GM21717 (cell line): ENCODE data around the gene AGPAT1.
"Not testable (repeated sequence)": the region's sequence is repeated elsewhere in the genome, so short reads cannot be mapped to it uniquely, and the experiment has no call there.

ENCODE experiments used
- ATAC-seq: cut with Tn5 transposase; IDR thresholded peaks from one replicate; pipeline ENCODE4 v1.9.1; 2021; ENCODE audit warnings: mild to moderate bottlenecking, moderate library complexity; ENCODE audit not compliant: unreplicated experiment

Gene AGPAT1

DNA sequence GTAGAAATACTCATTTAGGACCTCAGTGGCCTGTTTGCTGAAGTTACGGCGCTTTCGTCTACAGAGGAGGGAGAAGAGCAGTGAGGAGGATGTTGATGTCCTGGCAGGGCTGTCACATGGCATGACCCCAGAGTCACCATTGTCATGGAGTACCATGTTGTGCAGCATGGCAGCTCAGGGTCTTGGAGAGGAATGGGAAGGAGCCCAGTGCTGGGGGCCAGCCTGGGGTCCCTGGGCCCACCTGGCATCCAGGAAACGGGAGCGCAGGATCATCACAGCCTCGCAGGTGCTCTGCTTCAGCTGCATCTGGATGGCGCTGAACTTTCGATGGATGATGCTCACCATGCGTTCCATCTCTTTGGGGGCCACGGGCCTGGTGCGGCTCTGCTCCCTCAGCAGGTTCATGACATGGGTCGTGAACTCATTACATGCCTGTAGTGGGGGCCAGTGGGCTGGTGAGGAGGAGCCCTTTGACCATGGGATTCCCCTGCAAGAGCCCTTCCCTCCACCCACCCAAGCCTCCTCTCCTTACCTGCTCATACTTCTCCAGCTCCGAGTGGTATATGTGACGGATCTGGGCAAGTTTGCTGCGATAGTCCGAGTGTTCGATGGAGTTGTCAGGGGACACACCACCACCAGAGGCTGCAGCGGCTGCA lies 12.0 kb upstream of the AGPAT1 start:
- not testable (repeated sequence) for ATAC-seq

DNA sequence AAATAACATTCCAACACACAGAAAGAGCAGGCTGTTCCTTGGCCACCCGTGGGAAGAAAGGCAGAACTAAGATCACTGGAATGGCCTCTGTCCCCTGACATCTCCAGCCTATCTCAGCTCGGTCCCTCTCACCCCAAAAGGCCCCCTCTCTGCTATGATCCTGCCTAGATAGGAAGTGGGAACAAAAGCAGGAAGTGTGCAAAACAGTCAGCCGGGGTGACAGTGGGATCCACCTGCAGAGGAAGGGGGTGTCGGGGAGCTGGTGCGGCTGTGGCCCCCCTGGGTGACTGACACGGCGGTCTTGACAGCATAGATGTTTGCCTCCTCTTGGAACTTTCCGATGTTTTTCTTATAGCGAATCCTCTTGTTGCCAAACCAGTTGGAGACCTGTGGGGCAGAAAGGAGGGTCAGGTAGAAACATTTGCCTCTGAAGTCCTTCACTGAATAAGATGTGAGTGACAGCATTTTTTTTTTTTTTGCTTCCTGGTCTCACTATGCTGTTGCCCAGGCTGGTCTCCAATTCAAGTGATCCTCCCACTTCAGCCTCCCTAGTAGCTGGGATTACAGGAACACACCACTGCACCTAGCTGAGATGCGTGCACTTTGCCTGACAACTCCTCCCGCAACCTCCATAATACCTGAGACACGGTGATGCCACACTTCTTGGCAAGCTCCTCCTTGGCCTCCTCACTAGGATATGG lies 11.3 kb upstream of the AGPAT1 start:
- no peak for ATAC-seq

DNA sequence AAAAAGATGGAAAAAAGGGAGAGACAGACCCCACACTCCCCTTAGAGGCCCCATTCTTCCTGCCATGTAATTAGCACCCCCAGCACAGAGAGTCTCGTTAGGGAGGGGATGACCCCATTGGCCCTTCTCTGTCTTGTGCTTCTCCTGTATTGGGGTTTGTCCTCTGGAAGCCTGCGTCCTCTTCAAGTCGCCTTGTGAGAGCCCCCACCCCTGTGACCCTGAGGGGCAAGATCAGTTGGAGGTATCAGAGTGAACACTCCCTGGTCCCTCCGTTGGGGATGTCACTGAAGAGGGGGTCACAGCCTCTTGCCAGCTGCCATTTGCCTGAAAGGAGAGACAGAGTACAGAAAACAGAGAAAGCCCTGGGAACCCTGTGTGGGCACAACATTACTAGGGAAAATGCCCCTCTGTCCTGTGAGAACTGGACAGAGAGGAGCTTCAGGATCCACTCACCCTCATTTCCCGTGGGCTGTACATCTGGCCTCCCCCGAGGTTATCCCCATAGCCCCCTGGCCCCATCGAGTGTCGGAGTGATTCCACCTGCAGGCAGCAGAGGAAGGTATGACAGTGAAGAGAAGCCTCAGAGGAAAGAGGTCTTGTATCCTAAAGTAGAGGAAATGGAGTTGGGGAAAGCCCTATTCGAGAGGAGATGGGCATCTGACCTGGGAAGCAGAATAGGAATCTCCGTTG lies 10.4 kb upstream of the AGPAT1 start:
- not testable (repeated sequence) for ATAC-seq

DNA sequence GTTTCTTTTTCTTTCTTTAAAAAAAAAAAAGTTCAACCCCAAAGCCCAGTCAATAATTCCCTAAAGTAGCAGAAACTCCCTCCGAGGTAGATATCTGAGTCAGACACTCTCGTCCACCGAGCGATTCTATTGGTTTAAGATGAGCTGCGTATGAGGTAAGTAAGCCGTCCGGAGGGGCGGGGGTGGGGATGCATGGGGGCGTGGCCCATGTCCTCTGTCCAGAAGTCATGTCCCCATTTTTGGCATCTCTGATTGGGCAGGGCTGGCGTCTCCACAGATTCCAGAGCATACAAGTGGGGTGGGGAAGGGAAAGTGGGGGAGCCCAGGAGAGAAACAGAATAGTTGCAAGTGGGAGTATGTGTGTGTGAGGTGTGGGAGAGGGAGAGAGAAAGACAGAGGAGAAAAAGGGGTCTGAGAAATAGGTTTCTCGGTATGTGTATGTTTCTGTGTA lies 9.8 kb upstream of the AGPAT1 start:
- ATAC-seq = not testable (repeated sequence)

DNA sequence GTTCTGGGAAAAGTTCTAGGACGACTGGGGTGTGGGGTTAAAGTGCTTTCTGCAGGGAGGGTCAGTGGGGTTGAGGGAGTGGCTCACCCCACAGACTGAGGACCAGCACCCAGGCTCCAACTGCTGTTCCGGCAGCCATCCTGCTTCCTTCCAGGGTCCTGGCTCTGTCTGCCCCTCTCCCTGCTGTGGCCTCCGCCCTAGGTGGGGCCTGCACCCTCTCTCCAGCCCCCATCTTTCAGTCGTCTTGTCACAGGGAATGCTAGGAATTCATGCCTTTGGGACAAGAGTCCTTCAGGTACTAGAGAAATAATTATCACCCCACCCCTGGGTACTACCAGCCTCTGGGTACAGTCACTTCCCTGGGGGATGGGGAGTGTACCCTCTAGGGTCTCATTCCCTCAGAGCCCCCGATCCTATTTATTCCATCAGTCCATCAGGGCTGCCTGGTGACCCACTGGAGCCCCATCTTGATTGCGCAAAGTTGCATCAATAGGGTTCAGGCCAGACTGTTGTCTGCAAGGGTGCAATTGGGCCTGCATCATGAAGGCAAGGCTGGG lies 8.3 kb upstream of the AGPAT1 start, which contains the start of gene AGER:
Gene AGER (minus strand): TSS at position 170 of the 557 bp plus-strand sequence. CDS start 31 bp downstream, at position 139.
- no peak for ATAC-seq

DNA sequence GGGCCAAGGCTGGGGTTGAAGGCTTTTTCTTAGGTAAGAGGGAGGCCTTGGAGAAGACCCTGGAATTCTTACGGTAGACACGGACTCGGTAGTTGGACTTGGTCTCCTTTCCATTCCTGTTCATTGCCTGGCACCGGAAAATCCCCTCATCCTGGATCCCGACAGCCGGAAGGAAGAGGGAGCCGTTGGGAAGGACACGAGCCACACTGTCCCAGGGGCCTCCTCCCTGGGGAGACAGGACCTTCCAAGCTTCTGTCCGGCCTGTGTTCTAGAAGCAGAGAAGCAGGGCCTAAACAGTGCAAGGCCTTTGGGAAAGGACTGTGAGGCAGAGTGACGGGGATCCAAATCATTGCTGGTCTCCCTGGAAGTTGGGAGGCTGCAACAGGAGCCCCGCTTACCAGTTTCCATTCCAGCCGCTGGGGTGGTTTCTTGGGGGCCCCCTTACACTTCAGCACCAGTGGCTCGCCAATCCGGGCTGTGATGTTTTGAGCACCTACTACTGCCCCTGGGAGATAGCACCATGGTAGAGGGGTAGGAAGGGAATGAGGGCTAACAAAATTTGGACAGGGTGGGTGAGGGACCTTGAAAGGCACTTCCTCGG lies 7.7 kb upstream of the AGPAT1 start:
- no peak for ATAC-seq

DNA sequence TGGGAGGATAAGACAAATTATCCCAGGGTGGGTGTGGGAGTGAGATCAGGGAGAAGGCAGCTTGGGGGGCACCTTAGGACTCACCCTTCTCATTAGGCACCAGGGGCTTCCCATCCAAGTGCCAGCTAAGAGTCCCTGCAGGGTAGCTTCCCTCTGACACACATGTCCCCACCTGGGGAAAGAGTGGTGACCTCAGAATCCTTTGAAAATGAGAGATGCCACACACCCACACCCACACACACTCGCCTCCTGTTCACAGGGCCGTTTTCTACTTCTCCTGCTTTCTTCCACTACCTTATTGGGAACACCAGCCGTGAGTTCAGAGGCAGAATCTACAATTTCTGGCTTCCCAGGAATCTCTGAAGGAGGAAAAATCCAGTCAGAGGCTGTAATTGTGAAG lies 7.1 kb upstream of the AGPAT1 start:
- no peak for ATAC-seq

DNA sequence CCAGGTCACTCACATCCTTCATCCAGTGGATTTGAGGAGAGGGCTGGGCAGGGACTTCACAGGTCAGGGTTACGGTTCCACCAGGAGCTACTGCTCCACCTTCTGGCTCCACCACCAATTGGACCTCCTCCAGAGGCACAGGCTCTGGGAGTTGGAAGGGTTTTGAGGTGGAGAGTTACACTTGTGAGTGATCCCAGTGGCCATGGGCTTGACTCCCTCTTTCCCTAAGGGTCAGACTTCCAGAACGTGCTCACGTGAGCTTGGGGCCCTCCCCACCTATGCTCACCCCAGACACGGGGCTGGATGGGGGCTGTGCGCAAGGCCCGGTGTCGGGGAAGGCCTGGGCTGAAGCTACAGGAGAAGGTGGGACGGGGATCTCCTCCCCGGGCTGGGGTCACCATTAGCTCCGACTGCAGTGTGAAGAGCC lies 6.7 kb upstream of the AGPAT1 start:
- no peak for ATAC-seq

DNA sequence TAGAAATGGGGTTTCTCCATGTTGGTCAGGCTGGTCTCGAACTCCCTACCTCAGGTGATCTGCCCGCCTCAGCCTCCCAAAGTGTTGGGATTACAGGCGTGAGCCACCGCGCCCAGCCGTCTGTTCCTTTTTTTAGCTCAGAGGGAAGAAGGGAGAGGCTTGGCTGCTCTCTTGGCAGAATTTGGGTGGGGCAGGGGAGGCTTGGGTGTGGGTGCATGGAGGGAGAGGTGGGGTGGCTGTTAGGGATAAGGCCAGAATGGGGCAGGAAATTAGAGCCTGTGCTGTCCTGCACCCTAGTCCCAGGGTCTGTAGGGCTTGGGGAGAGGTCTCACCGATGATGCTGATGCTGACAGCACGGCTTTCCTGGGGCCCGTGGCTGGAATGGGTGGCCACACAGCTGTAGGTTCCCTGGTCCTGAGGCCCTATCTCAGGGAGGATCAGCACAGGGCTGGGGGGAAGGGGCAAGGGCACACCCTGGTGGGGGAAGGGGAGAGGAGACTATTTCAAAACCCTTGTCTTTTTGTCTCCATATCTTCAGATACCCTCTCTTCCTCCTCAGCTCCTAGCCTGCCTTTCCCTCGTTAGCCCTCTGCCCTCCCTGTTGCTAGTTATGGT lies 6.1 kb upstream of the AGPAT1 start:
- no peak for ATAC-seq

DNA sequence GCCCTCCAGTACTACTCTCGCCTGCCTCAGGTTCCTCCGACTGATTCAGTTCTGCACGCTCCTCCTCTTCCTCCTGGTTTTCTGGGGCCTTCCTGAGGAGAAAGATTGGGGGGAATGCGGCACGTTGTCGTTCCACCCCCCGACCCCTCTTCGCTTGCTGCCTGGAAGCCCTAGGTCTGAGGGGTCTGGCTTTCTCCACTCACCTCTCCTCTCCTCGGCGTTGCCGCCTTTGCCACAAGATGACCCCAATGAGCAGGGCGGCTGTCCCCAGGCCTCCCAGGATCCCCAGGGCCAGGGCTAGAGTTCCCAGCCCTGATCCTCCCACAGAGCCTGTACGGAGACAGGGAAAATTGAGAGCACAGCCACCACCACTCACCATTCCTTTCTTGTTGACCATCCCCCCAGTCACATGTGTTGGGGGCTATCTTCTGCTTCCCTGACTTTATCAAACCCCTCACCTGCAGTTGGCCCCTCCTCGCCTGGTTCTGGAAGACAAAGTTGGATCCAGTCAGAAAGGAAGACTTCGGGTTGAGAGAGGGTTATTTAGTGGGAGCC lies 5.3 kb upstream of the AGPAT1 start:
- ATAC-seq = no peak

DNA sequence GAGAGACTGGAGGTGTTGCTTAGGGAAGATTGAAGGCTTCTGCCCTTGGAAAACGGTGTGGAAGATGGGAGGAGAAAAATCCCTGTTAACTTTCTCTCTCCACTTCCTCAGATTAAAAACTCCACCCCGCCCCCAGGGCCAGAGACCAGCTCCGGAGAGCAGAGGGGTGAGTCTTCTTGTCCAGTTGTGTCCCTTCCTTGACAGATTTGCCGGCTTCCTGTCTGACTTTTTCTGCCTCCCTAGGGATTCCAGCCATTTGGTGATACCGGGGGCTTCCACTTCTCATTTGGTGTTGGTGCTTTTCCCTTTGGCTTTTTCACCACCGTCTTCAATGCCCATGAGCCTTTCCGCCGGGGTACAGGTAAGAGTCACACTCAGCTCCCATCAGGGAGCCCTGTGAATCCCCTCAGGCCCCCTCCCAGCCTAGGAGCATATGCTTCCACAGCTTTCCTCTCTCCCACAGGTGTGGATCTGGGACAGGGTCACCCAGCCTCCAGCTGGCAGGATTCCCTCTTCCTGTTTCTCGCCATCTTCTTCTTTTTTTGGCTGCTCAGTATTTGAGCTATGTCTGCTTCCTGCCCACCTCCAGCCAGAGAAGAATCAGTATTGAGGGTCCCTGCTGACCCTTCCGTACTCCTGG lies 4.0 kb upstream of the AGPAT1 start:
- no peak for ATAC-seq

DNA sequence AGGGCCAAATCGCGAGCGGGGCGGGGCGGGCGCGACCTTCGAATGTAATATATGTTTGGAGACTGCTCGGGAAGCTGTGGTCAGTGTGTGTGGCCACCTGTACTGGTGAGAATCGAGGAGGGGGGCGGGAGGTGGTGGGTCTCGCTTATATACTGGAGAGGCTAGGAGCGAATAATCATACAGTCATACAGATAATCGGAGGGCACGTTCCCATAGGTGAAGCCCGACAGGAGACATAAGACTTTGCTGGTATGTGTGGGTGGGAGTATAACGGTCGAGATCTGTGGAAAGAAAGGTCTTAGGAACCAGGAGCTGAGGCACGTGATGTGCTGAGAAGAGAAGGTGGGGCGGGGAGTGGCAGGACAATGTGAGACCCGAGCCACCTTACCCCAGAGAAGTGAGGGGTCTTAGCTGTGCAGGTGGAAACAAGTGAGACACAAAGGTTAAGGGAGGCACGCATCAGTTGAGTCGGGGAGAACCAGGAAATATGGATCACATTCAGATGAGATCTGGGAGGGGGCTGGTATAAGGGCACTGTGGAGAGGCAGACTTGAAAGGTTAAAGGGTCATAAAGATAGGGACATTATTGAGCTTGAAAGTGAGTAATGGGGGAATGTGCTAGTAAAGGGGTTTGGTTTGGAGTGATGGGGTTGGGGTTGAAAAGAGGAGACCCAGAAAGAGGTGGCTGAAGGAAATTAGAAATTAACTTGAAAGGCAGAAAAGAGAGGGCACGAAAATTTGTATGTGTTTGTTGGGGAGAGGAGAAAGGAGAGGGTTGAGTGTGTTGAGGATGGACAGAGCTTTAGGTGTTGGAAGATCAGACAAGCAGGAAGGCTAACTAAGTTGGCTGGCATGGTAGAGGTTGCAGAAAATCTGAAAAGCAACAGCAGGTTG lies 2.9 kb upstream of the AGPAT1 start:
- no peak for ATAC-seq

DNA sequence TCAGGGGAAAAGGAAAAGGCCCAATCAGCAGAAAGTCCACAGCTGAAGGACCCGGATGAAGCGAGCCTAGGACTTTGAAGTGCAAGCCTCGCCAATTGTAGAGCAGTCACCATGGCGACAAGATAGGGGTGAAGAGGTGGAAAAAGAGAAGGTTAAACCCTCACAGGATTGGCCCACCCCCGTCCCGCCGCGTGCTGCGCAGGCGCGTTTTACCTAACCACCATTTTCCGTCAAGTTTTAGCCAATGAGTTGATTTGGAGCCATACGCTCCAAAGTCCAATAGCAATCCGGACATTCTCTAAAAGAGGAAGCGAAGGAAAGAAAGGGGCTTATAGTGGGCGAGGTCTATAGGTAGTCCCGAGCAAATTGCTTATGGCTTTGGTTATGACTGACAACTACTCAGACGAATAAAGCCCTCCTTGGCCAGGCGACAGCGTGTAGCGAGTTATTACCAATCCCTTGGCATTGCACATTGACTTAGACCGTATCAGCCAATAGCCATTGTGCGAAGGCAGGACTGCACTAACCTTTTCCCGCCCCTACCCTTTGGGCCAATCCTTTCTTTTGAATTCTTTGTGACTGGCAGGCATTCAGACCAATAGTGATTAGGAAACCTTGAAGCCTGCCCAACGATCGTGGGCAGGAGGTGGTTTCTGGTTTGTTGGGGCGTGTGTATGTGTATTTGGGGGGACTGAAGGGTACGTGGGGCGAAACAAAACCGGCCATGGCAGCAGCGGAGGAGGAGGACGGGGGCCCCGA lies 2.1 kb upstream of the AGPAT1 start, which contains the start of gene RNF5:
Gene RNF5 (plus strand): TSS at position 618 of the 759 bp plus-strand sequence. CDS start 107 bp downstream, at position 725.
- peak; percentile 67 for ATAC-seq

DNA sequence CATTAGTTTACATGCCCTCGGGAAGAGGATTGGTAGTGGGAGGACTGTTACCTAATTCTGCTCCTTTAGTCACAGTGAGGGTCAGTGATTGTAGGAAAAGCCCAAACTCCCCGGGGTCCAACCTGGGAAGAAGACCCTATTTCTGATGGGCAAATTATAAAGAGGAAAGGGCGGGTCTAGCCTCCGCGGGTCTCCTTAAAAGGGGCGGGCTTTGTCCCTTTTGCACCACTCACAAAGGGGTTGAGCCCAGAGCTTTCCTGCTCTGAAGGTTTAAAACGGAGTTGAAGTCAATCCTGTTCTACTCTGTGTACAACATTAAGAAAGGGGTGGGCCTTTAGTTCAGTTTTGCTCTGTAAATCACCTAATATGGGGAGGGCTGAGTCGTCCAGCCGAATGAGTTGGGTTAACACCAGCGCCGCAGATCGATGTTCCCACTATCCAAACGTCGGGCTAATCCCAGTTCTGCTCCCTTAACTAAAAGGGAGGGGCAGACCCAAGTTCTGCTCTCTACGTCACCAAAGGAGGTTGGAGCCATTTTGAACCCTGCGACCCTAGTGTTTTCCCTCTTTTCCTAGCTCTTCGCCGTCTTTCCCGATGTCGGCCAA lies 1.4 kb upstream of the AGPAT1 start:
- ATAC-seq = peak; percentile 4

DNA sequence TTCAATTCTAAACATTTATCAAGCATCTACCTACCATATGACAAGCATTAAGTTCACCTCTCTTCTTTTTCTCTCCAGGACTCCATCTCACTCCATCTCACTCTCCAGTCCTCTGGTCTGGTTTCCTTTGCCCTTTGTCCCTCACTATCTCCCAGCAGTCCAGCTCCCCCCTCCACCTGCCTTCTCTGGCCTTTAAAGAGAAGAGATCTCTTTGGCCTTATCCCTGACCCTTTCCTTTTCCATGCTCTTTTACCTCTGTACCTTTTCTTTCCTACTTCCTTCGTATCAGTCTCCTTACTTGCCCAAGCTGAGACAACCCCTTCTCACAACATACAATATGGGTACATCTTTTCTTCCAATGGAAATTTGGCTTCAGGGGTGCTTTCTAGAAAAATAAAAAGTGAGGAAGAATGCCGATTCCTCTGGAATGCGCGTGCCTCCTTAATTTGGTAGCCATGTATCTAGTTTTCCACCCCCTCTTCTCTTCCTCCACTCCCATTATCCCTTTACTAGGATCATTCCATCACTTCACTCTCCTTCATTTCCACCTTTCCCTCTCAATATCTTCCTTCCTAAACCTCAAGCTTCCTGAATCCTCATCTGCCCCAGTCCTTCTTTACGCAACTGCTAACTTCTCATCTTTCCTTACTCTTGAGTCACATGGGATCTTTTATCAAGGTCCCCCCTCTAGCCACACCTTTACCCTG lies 745 bp upstream of the AGPAT1 start:
- no peak for ATAC-seq

DNA sequence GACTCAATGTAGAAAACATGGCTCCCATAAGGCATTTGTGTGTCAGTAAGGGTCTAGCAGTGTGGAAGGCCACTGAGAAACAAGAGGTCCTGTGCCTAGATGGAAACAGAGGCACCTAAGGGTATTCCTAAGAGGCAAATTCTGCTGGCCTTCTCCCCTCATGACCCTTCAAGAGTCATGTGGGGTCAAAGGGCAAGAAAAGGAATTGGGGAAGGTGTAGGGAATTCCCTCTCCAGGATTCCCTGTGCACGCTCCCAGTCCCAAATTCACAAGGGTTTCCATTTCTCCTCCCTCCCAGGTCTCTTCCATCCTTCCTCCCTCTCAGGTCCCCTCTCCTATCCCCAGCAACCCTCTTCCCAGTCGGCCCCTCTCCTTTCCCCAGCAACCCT lies 568 bp downstream of the AGPAT1 start:
- ATAC-seq = no peak

DNA sequence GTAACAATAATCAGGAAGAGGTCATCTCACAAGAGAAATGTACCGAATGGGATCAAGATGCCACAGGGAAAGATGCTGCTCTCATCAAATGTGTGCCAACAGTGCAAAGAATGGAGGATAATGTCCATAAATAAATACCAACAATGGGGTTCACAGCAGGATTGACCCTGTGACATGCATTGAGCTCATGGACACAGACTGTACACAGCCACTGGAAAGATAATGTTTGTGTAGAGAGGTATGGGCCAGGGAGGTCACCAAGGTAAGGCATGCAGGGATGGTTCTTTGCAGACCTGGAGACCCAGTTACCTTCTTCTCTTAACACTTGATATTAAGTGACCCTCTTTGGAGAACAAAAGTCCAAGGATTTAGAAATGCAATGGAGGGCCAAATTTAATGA lies 1.5 kb downstream of the AGPAT1 start:
- no peak for ATAC-seq
